Endothelial cell of umbilical vein (primary cell): ENCODE measurements around the gene AFF4. TPM values are rescaled to one million over a fixed set of nuclear protein-coding genes. Genes with fewer than 3 reads are reported as not detected.

Source experiments
- BruUV-seq: library from RNA; stranded (reverse); fragments of 400-500 nt; replicated peaks from 2 replicates; lab custom pipeline; 2021; lab: Mats Ljungman, UMichigan
- CTCF ChIA-PET: fragments of 300-600, 350-600 bp; sonication (Branson Sonifier 250); formaldehyde crosslinking; loops from one replicate; lab custom pipeline; 2021; ENCODE audit warnings: antibody characterized with exemption, inconsistent platforms; lab: Charles Lee
- POLR2A ChIA-PET: fragments of 300-600, 350-600 bp; sonication (Branson Sonifier 250); formaldehyde crosslinking; loops from one replicate; lab custom pipeline; 2021; ENCODE audit warnings: antibody characterized with exemption, inconsistent platforms; lab: Charles Lee
- DNase-seq: peaks from one replicate; pipeline ENCODE4 v3.0.0-alpha.2; 2011; ENCODE audit warnings: low read depth, low spot score
- FAIRE-seq: peaks from 2 replicates; lab custom pipeline; 2011; peaks lifted over from hg19 to GRCh38; lab: Jason Lieb, UNC
- H2AFZ ChIP-seq: 2 replicates; pipeline ENCODE4 v1.6.0; 2012; ENCODE audit warnings: low read depth, low read length, control low read depth, inconsistent platforms
- H3K27ac ChIP-seq: 2 replicates; pipeline ENCODE4 v1.5.1; 2011; ENCODE audit warnings: low read depth, mild to moderate bottlenecking, control low read depth, low read length, moderate library complexity; ENCODE audit not compliant: insufficient read depth
- H3K27me3 ChIP-seq, 2 experiments: 2 replicates each; pipeline versions ENCODE4 v1.6.0 to v1.6.1; 2011; ENCODE audit warnings: low read length in 2 of 2, mixed read lengths in 1 of 2; ENCODE audit not compliant: control insufficient read depth in 2 of 2, insufficient read depth in 2 of 2
- H3K36me3 ChIP-seq, 2 experiments: 2 replicates in 1 of 2; 3 replicates in 1 of 2; pipeline ENCODE4 v1.5.1; 2011; ENCODE audit warnings: low read length in 2 of 2, mild to moderate bottlenecking in 1 of 2, moderate library complexity in 1 of 2; ENCODE audit not compliant: control insufficient read depth in 2 of 2, insufficient read depth in 2 of 2; ENCODE audit errors: extremely low read depth in 1 of 2
- H3K4me1 ChIP-seq: 3 replicates; pipeline ENCODE4 v1.5.1; 2011; ENCODE audit warnings: mild to moderate bottlenecking, low read length; ENCODE audit not compliant: control insufficient read depth, insufficient read depth; ENCODE audit errors: extremely low read depth
- H3K4me2 ChIP-seq: 2 replicates; pipeline ENCODE4 v1.6.1; 2011; ENCODE audit warnings: low read length, control low read depth, mixed read lengths; ENCODE audit not compliant: insufficient read depth
- H3K4me3 ChIP-seq, 3 experiments: fragments of 200-600 bp in 1 of 3; sonication (generic), shearing (Covaris generic) in 1 of 3; replicated peaks in 1 of 3; 2 replicates each; pipeline ENCODE4 v1.5.1; 2011 to 2016; ENCODE audit warnings: control low read depth in 3 of 3, low read length in 3 of 3, mild to moderate bottlenecking in 2 of 3, inconsistent platforms in 1 of 3, low read depth in 1 of 3, moderate library complexity in 1 of 3; ENCODE audit not compliant: insufficient read depth in 1 of 3
- H3K79me2 ChIP-seq: 2 replicates; pipeline ENCODE4 v1.6.0; 2012; ENCODE audit warnings: low read length, inconsistent platforms; ENCODE audit not compliant: control insufficient read depth, insufficient read depth
- H3K9ac ChIP-seq: replicated peaks from 2 replicates; pipeline ENCODE3; 2011; ENCODE audit warnings: low read length, control low read depth; ENCODE audit not compliant: insufficient read depth; ENCODE audit errors: extremely low read depth
- H3K9me1 ChIP-seq: replicated peaks from 3 replicates; pipeline ENCODE4 v1.6.0; 2011; ENCODE audit warnings: mild to moderate bottlenecking, low read length; ENCODE audit not compliant: control insufficient read depth, insufficient read depth; ENCODE audit errors: extremely low read depth
- H3K9me3 ChIP-seq: replicated peaks from 2 replicates; pipeline ENCODE4 v1.5.1; 2012; ENCODE audit warnings: low read length, inconsistent platforms; ENCODE audit not compliant: control insufficient read depth, insufficient read depth
- H4K20me1 ChIP-seq: replicated peaks from 2 replicates; pipeline ENCODE3; 2011; ENCODE audit warnings: mild to moderate bottlenecking, low read length; ENCODE audit not compliant: control insufficient read depth, insufficient read depth; ENCODE audit errors: extremely low read depth
- CTCF ChIP-seq, 2 donors: IDR thresholded peaks; 1 replicate in 1 of 2; 2 replicates in 1 of 2; pipeline ENCODE4 v1.5.1; 2011; ENCODE audit warnings: low read length in 2 of 2, mild to moderate bottlenecking in 2 of 2, moderate library complexity in 2 of 2, control low read depth in 1 of 2, inconsistent platforms in 1 of 2, low read depth in 1 of 2; ENCODE audit not compliant: insufficient read depth in 1 of 2; ENCODE audit errors: extremely low read depth in 1 of 2
- EZH2 ChIP-seq: IDR thresholded peaks from 2 replicates; pipeline ENCODE4 v1.6.1; 2012; ENCODE audit warnings: borderline replicate concordance, low read depth, mild to moderate bottlenecking, moderate library complexity, low read length, inconsistent platforms; ENCODE audit not compliant: severe bottlenecking
- GATA2 ChIP-seq: IDR thresholded peaks from 2 replicates; pipeline ENCODE4 v1.7.0; 2011; ENCODE audit warnings: low read depth, mild to moderate bottlenecking, moderate library complexity, mixed read lengths, low read length; ENCODE audit not compliant: insufficient read length, insufficient read depth
- MAX ChIP-seq: IDR thresholded peaks from 2 replicates; pipeline ENCODE4 v1.6.1; 2011; ENCODE audit not compliant: insufficient read depth, insufficient read length
- POLR2AphosphoS5 ChIP-seq: IDR thresholded peaks from 2 replicates; pipeline ENCODE4 v1.6.1; 2012; ENCODE audit warnings: low read depth, mild to moderate bottlenecking, control low read depth, low read length, moderate library complexity; ENCODE audit not compliant: insufficient read depth
- dilution Hi-C: fragments of 300-500 bp; cut with MboI; formaldehyde crosslinking; loops from one replicate; pipeline ENCODE4 v1.15.0; 2019; ENCODE audit warnings: low sequenced_read_pairs; ENCODE audit not compliant: extremely low pct_ligation_motif_present
- intact Hi-C: fragments of 100-400 bp; cut with micrococcal nuclease; formaldehyde crosslinking; loops from one replicate; pipeline ENCODE4 v1.10.0; 2022
- polyA plus RNA-seq, 4 experiments: library from polyadenylated mRNA; depleted of rRNA in 3 of 4; stranded (reverse) in 3 of 4; unstranded in 1 of 4; fragments of >200 nt; gene quantifications; 2 replicates each; pipeline versions ENCODE4 v1.2.1 to v1.2.3, GENCODE V29; 2011 to 2012; ENCODE audit warnings: missing spikeins in 1 of 4
- total RNA-seq: library from RNA; stranded (reverse); gene quantifications from 2 replicates; pipeline ENCODE4 v1.2.3, GENCODE V29; 2021

AFF4 gene
- total and polyA plus RNA-seq, 2 donors (not counting 3 experiments of a cell fraction or from before 2014, with no cell fraction given) = 27.0 to 88.3 TPM

- peaks cover 2 to 3% of the 10 kb centered on the region in 2 experiments for H3K36me3 ChIP-seq
- CTCF ChIA-PET = interaction anchor here (1.3 to 3.3 kb wide), 3 partner anchors 12 to 42 kb away, joined by 5 to 16 read pairs (median 8); partner anchors contain the start of gene SHROOM1
Measured at GRCh38 chr5:132871459-132872284, 91.8 kb downstream of the AFF4 start.

More at GRCh38 chr5:132871459-132872284, 91.8 kb downstream of the AFF4 start:
- POLR2A ChIA-PET = interaction anchor here (0.6 kb wide), 1 partner anchor 91 kb away, joined by 5 read pairs; no protein-coding TSS in a partner anchor
- peaks cover 10% of the 10 kb centered on the region for H3K79me2 ChIP-seq
- no peak overlapping the region for H3K4me3 ChIP-seq
- H3K4me2 ChIP-seq = no peak overlapping the region
- no peak for FAIRE-seq
- peaks cover 8% of the 10 kb centered on the region for H3K4me1 ChIP-seq
- intact Hi-C loops = no loop called here
- dilution Hi-C loops = no loop called here
- no peaks in the 10 kb centered on the region for H3K27me3 ChIP-seq
- H3K27ac ChIP-seq = no peak overlapping the region
- BruUV-seq = no TSS peak
- H2AFZ ChIP-seq = no peak overlapping the region
- no peak overlapping the region for H3K9ac ChIP-seq
- no peaks in the 10 kb centered on the region for H4K20me1 ChIP-seq
- DNase-seq = no peak
- H3K9me1 ChIP-seq = no peaks in the 10 kb centered on the region
- H3K9me3 ChIP-seq = no peaks in the 10 kb centered on the region
- TF ChIP-seq GATA2 (no peak), POLR2AphosphoS5 (no peak), EZH2 (no peak), CTCF (IDR thresholded peaks at IDR 0.05; ENCODE audit: extremely low read depth in 1 of 2, insufficient read depth in 1 of 2, low read depth in 1 of 2, low read length in 2 of 2) (no peak), MAX (no peak)
